Heart left ventricle (tissue), 16 donors: ENCODE data around the gene CX3CR1. TPM values are rescaled to one million over a fixed set of nuclear protein-coding genes. Genes with fewer than 3 reads are reported as not detected.

ENCODE experiments used
- ATAC-seq, 4 donors: fragments of 200-7000 bp; cut with Tn5 transposase; one replicate each; pipeline ENCODE4 v1.9.1; 2020 to 2022; ENCODE audit warnings: moderate library complexity in 4 of 4, mild to moderate bottlenecking in 3 of 4, moderate number of reproducible peaks in 1 of 4
- DNase-seq, 5 donors: peaks; one replicate each; pipeline ENCODE4 v3.0.0-alpha.2; 2020
- H3K27ac ChIP-seq, 12 donors: fragments of 200-600 bp; sonication (generic) in 4 of 12; one replicate each; pipeline versions ENCODE4 v1.5.0 to v1.8.0; 2016 to 2022; ENCODE audit warnings: mild to moderate bottlenecking in 2 of 12
- H3K27me3 ChIP-seq, 9 donors: fragments of 200-600 bp; sonication (generic) in 2 of 9; one replicate each; pipeline versions ENCODE4 v1.5.1 to v1.8.0; 2016 to 2022; ENCODE audit warnings: mild to moderate bottlenecking in 3 of 9
- H3K36me3 ChIP-seq, 9 donors: fragments of 200-600 bp; sonication (generic) in 2 of 9; one replicate each; pipeline versions ENCODE4 v1.5.0 to v1.8.0; 2018 to 2022; ENCODE audit warnings: mild to moderate bottlenecking in 2 of 9
- H3K4me1 ChIP-seq, 12 donors: fragments of 200-600 bp; sonication (generic) in 4 of 12; one replicate each; pipeline versions ENCODE4 v1.5.0 to v1.8.0; 2016 to 2022; ENCODE audit warnings: mild to moderate bottlenecking in 3 of 12
- H3K4me3 ChIP-seq, 12 donors: fragments of 200-600 bp; sonication (generic) in 4 of 12; one replicate each; pipeline versions ENCODE4 v1.5.0 to v1.8.0; 2017 to 2022; ENCODE audit warnings: mild to moderate bottlenecking in 9 of 12, moderate library complexity in 4 of 12
- H3K9me3 ChIP-seq, 12 donors: fragments of 200-600 bp; sonication (generic) in 4 of 12; one replicate each; pipeline versions ENCODE4 v1.5.0 to v1.8.0; 2016 to 2022; ENCODE audit warnings: mild to moderate bottlenecking in 1 of 12
- CTCF ChIP-seq, 12 donors: fragments of 200-600 bp; sonication (generic) in 4 of 12; IDR thresholded peaks; one replicate each; pipeline versions ENCODE4 v1.5.0 to v1.8.0; 2018 to 2022; ENCODE audit warnings: antibody characterized with exemption in 12 of 12, mild to moderate bottlenecking in 5 of 12
- POLR2A ChIP-seq, 2 donors: fragments of 450-650 bp; IDR thresholded peaks; one replicate each; pipeline ENCODE4 v1.6.1; 2017; ENCODE audit warnings: antibody characterized with exemption in 2 of 2, mild to moderate bottlenecking in 2 of 2, moderate library complexity in 2 of 2
- WGBS, 4 donors: extraction: QIAGEN DNeasy Blood & Tissue Kit in 2 of 4; methylation state at CpG; one replicate each; pipeline versions ENCODE4 v1.1.5 to v1.1.7; 2013 to 2018; 5-methylcytosine and 5-hydroxymethylcytosine counted together
- intact Hi-C, 10 donors: fragments of 100-400 bp; cut with DNase I; formaldehyde crosslinking; loops; one replicate each; pipeline versions ENCODE4 v1.11.1 to v1.14.2; 2022
- polyA plus RNA-seq, 2 donors: library from polyadenylated mRNA; stranded (reverse); fragments of 200-250 nt; gene quantifications; one replicate each; pipeline ENCODE4 v1.2.3, GENCODE V29; 2013
- total RNA-seq, 9 donors: library from RNA; depleted of rRNA in 2 of 9; stranded (reverse); fragments of >200 nt in 2 of 9; fragmentation: NEBNext Ultra II Directional in 3 of 9; extraction: Animal tissue kit (Norgen Biotek cat#: 25700) in 3 of 9; gene quantifications; one replicate each; pipeline versions ENCODE4 v1.1.0 to v1.2.4, GENCODE V29; 2016 to 2023
- donor health status: ischemic (EF 13 %, LVEDD 7.1; RV severe dilation, severe dysfunction).
- donor health status: healthy with polysubstance abuse.
- donor health status: DM: no; HTN: yes; CAD: no.
- donor health status: DM: no; HTN: no; CAD: no.
- donor health status: ischemic (EF 25% LVEDD 6.9; RV normal size, moderate dysfunction).
- donor health status: ischemic (EF 25% LVEDD 5.7; RV mildly dilated, moderate dysfunction).
- donor health status: healthy.
- donor health status: DM: yes; HTN: yes; CAD: no.
- donor health status: ischemic (EF 35%, LVEDD 5.7; RV mildly dilated, moderate dysfunction).
- donor health status: nonischemic (EF 11% LVEDD 7.7; RV severe dilation, severe dysfunction).
- donor health status: DM: yes; HTN: yes; CAD: no.
- donor health status: PGD.
- donor health status: ischemic (EF 29% LVEDD 5.4; RV normal size, mild dysfunction).
- donor health status: nonischemic (EF 23%, LVEDD 6.1; RV moderate dilation, normal function).

The CX3CR1 gene
- total and polyA plus RNA-seq, 11 donors = 0.14 to 11.4 (median 1.1) TPM

GRCh38 chr3:39222939-39223338, 56.9 kb downstream of the CX3CR1 start:
- intact Hi-C loops = no loop called here
- WGBS, 4 donors = 80 to 83% (median 82%) methylated on average over 2 of the region's 2 CpGs
- no peak for TF ChIP-seq POLR2A (IDR thresholded peaks at IDR 0.05)
- no peak for TF ChIP-seq CTCF (IDR thresholded peaks at IDR 0.05)
- DNase-seq (no peak), ATAC-seq (no peak)
- no peak overlapping the region for H3K4me3 ChIP-seq
- H3K9me3 ChIP-seq = no peaks in the 10 kb centered on the region
- no peak overlapping the region for H3K27ac ChIP-seq
- no peaks in the 10 kb centered on the region for H3K27me3 ChIP-seq
- H3K4me1 ChIP-seq = peaks cover 0 to 24% (median 0%) of the 10 kb centered on the region in 12 donors
- no peaks in the 10 kb centered on the region for H3K36me3 ChIP-seq

- intact Hi-C loops = no loop called here
- WGBS, 4 donors = 73 to 79% (median 75%) methylated on average over 1 of the region's 1 CpG
- H3K36me3 ChIP-seq = no peaks in the 10 kb centered on the region
- H3K9me3 ChIP-seq = no peaks in the 10 kb centered on the region
- H3K27ac ChIP-seq = no peak overlapping the region
- DNase-seq (no peak), ATAC-seq (no peak)
- H3K4me1 ChIP-seq = peaks cover 0 to 25% (median 0%) of the 10 kb centered on the region in 12 donors
- no peaks in the 10 kb centered on the region for H3K27me3 ChIP-seq
- no peak overlapping the region for H3K4me3 ChIP-seq
- no peak for TF ChIP-seq CTCF (IDR thresholded peaks at IDR 0.05)
- no peak for TF ChIP-seq POLR2A (IDR thresholded peaks at IDR 0.05)
These were observed 57.4 kb downstream of the CX3CR1 start for GRCh38 chr3:39222462-39222861.

- intact Hi-C loops = no loop called here
- Histone ChIP-seq H3K9me3 (no peaks in the 10 kb centered on the region), H3K4me1 (peaks cover 0 to 36% (median 0%) of the 10 kb centered on the region in 12 donors), H3K4me3 (no peak overlapping the region), H3K27me3 (no peaks in the 10 kb centered on the region), H3K27ac (no peak overlapping the region), H3K36me3 (no peaks in the 10 kb centered on the region)
- DNase-seq = no peak
- TF ChIP-seq POLR2A (IDR thresholded peaks at IDR 0.05) = no peak
- TF ChIP-seq CTCF (IDR thresholded peaks at IDR 0.05) = no peak
- ATAC-seq = no peak
These were observed 58.7 kb downstream of the CX3CR1 start for GRCh38 chr3:39221141-39221530.

GRCh38 chr3:39220407-39221140, 59.3 kb downstream of the CX3CR1 start:
- WGBS, 4 donors = 47 to 57% (median 50%) methylated on average over 6 of the region's 6 CpGs
- intact Hi-C loops = no loop called here
- no peak overlapping the region for H3K4me3 ChIP-seq
- H3K27ac ChIP-seq = no peak overlapping the region
- no peaks in the 10 kb centered on the region for H3K36me3 ChIP-seq
- ATAC-seq (peak in 2 of 4 donors; percentile 18 to 70), DNase-seq (no peak)
- H3K9me3 ChIP-seq = no peaks in the 10 kb centered on the region
- TF ChIP-seq CTCF (IDR thresholded peaks at IDR 0.05) (no peak), POLR2A (IDR thresholded peaks at IDR 0.05) (no peak)
- peaks cover 0 to 36% (median 0%) of the 10 kb centered on the region in 12 donors for H3K4me1 ChIP-seq
- no peaks in the 10 kb centered on the region for H3K27me3 ChIP-seq
